H1 (cell line): ENCODE results near the gene RTTN. TPM values are rescaled to one million over a fixed set of nuclear protein-coding genes. Genes with fewer than 3 reads are reported as not detected.

Experiments used
- CTCF ChIA-PET: fragments of 300-600 bp; sonication (Branson Sonifier 250); formaldehyde crosslinking; loops from one replicate; lab custom pipeline; 2021; ENCODE audit not compliant: partially characterized antibody; lab: Charles Lee
- POLR2A ChIA-PET: fragments of 300-600 bp; sonication (Branson Sonifier 250); formaldehyde crosslinking; loops from one replicate; lab custom pipeline; 2021; ENCODE audit warnings: inconsistent platforms; ENCODE audit not compliant: partially characterized antibody; lab: Charles Lee
- DNase-seq, 2 experiments: peaks; one replicate each; pipeline versions ENCODE4 v3.0.0 to v3.0.0-alpha.2; 2010 to 2022; ENCODE audit warnings: low spot score in 2 of 2, low read depth in 1 of 2, mixed read lengths in 1 of 2
- FAIRE-seq: peaks from 2 replicates; lab custom pipeline; 2011; peaks lifted over from hg19 to GRCh38; lab: Jason Lieb, UNC
- H2AFZ ChIP-seq: 2 replicates; pipeline ENCODE4 v1.8.1; 2012; ENCODE audit warnings: low read length, inconsistent platforms
- H2AK5ac ChIP-seq: 2 replicates; pipeline ENCODE4 v1.6.1; 2013; ENCODE audit warnings: low read depth, low read length
- H2BK120ac ChIP-seq: replicated peaks from 2 replicates; pipeline ENCODE3; 2013; ENCODE audit warnings: low read depth, low read length, inconsistent platforms
- H2BK12ac ChIP-seq: 2 replicates; pipeline ENCODE4 v1.6.1; 2013; ENCODE audit warnings: low read depth, low read length
- H2BK15ac ChIP-seq: 2 replicates; pipeline ENCODE4 v1.6.1; 2013; ENCODE audit warnings: low read length
- H2BK20ac ChIP-seq: 2 replicates; pipeline ENCODE4 v1.6.1; 2013; ENCODE audit warnings: low read length
- H2BK5ac ChIP-seq: 2 replicates; pipeline ENCODE4 v1.6.1; 2013; ENCODE audit warnings: low read depth, low read length
- H3K14ac ChIP-seq: 2 replicates; pipeline ENCODE4 v1.6.1; 2013; ENCODE audit warnings: inconsistent platforms; ENCODE audit not compliant: insufficient read length
- H3K18ac ChIP-seq: 2 replicates; pipeline ENCODE4 v1.6.1; 2013; ENCODE audit warnings: low read length; ENCODE audit errors: extremely low read depth
- H3K23ac ChIP-seq: 2 replicates; pipeline ENCODE4 v1.6.1; 2013; ENCODE audit warnings: inconsistent platforms; ENCODE audit not compliant: insufficient read length
- H3K23me2 ChIP-seq: 2 replicates; pipeline ENCODE4 v1.6.1; 2013; ENCODE audit warnings: low read depth, low read length
- H3K27ac ChIP-seq: 2 replicates; pipeline ENCODE4 v1.6.1; 2011; ENCODE audit warnings: low read depth, low read length, inconsistent platforms
- H3K27me3 ChIP-seq, 4 experiments: replicated peaks in 1 of 4; 1 replicate in 1 of 4; 2 replicates in 3 of 4; pipeline versions ENCODE4 v1.6.1 to v1.8.1; 2011 to 2013; ENCODE audit warnings: low read length in 3 of 4, mild to moderate bottlenecking in 3 of 4, inconsistent platforms in 2 of 4, mixed read lengths in 2 of 4, moderate library complexity in 1 of 4; ENCODE audit not compliant: control insufficient read depth in 3 of 4, insufficient read depth in 3 of 4; ENCODE audit errors: extremely low read depth in 1 of 4
- H3K36me3 ChIP-seq, 4 experiments: 2 replicates each; pipeline versions ENCODE4 v1.6.1 to v1.8.1; 2011 to 2013; ENCODE audit warnings: mild to moderate bottlenecking in 4 of 4, low read length in 3 of 4, moderate library complexity in 2 of 4, control low read depth in 1 of 4, inconsistent platforms in 1 of 4; ENCODE audit not compliant: insufficient read depth in 4 of 4, control insufficient read depth in 2 of 4
- H3K4ac ChIP-seq: replicated peaks from 2 replicates; pipeline ENCODE3; 2013; ENCODE audit warnings: low read length, low read depth, mixed read lengths, inconsistent platforms; ENCODE audit not compliant: insufficient read length
- H3K4me1 ChIP-seq, 4 experiments: replicated peaks in 1 of 4; 1 replicate in 1 of 4; 2 replicates in 3 of 4; pipeline versions ENCODE4 v1.6.1 to v1.8.1; 2011 to 2013; ENCODE audit warnings: low read length in 3 of 4, inconsistent platforms in 2 of 4, mixed read lengths in 1 of 4; ENCODE audit not compliant: insufficient read depth in 4 of 4, control insufficient read depth in 3 of 4
- H3K4me2 ChIP-seq, 2 experiments: 2 replicates each; pipeline versions ENCODE4 v1.6.1 to v1.8.1; 2011 to 2013; ENCODE audit warnings: low read depth in 2 of 2, low read length in 2 of 2, control low read depth in 1 of 2, inconsistent platforms in 1 of 2, mild to moderate bottlenecking in 1 of 2; ENCODE audit not compliant: insufficient read depth in 1 of 2
- H3K4me3 ChIP-seq, 4 experiments: fragments of 200-600, 300-600 bp in 1 of 4; sonication (generic), shearing (Covaris generic), sonication (Bioruptor Twin) in 1 of 4; 2 replicates each; pipeline versions ENCODE4 v1.5.1 to v1.8.1; 2011 to 2016; ENCODE audit warnings: low read length in 4 of 4, low read depth in 3 of 4, control low read depth in 2 of 4, inconsistent platforms in 2 of 4, mild to moderate bottlenecking in 2 of 4, mixed read lengths in 1 of 4, moderate library complexity in 1 of 4; ENCODE audit not compliant: insufficient read depth in 2 of 4; ENCODE audit errors: extremely low read depth in 1 of 4
- H3K56ac ChIP-seq: replicated peaks from 2 replicates; pipeline ENCODE3; 2013; ENCODE audit warnings: low read depth, mild to moderate bottlenecking, mixed read lengths, low read length, inconsistent platforms; ENCODE audit not compliant: insufficient read length
- H3K79me1 ChIP-seq: 2 replicates; pipeline ENCODE4 v1.6.1; 2013; ENCODE audit warnings: low read depth, low read length, control low read depth
- H3K79me2 ChIP-seq, 2 experiments: 2 replicates each; pipeline versions ENCODE4 v1.6.1 to v1.8.1; 2012 to 2013; ENCODE audit warnings: low read length in 2 of 2, mild to moderate bottlenecking in 2 of 2, inconsistent platforms in 1 of 2; ENCODE audit not compliant: insufficient read depth in 2 of 2, control insufficient read depth in 1 of 2
- H3K9ac ChIP-seq, 4 experiments: replicated peaks in 1 of 4; 1 replicate in 1 of 4; 2 replicates in 3 of 4; pipeline versions ENCODE4 v1.6.1 to v1.8.1; 2011 to 2013; ENCODE audit warnings: low read depth in 3 of 4, low read length in 3 of 4, control low read depth in 2 of 4, mild to moderate bottlenecking in 2 of 4, moderate library complexity in 2 of 4, inconsistent platforms in 1 of 4; ENCODE audit errors: extremely low read depth in 1 of 4
- H3K9me3 ChIP-seq, 2 experiments: 2 replicates each; pipeline versions ENCODE4 v1.6.1 to v1.8.1; 2012 to 2013; ENCODE audit warnings: mild to moderate bottlenecking in 2 of 2, moderate library complexity in 2 of 2, control low read depth in 1 of 2, inconsistent platforms in 1 of 2, low read depth in 1 of 2, low read length in 1 of 2, mixed read lengths in 1 of 2; ENCODE audit not compliant: insufficient read depth in 2 of 2
- H4K20me1 ChIP-seq, 2 experiments: replicated peaks in 1 of 2; 2 replicates each; pipeline versions ENCODE3 to v1.8.1; 2011 to 2013; ENCODE audit warnings: inconsistent platforms in 2 of 2, low read length in 2 of 2, mild to moderate bottlenecking in 1 of 2; ENCODE audit not compliant: insufficient read depth in 2 of 2, control insufficient read depth in 1 of 2
- H4K5ac ChIP-seq: 2 replicates; pipeline ENCODE4 v1.6.1; 2013; ENCODE audit warnings: low read length, low read depth, mixed read lengths, inconsistent platforms; ENCODE audit not compliant: insufficient read length
- H4K8ac ChIP-seq: 2 replicates; pipeline ENCODE4 v1.8.0; 2013; ENCODE audit warnings: mild to moderate bottlenecking, moderate library complexity, low read length, inconsistent platforms; ENCODE audit not compliant: insufficient read depth; ENCODE audit errors: extremely low read depth
- H4K91ac ChIP-seq: replicated peaks from 2 replicates; pipeline ENCODE3; 2013; ENCODE audit warnings: low read length, mixed read lengths, inconsistent platforms; ENCODE audit not compliant: insufficient read length
- BACH1 ChIP-seq: IDR thresholded peaks from 2 replicates; pipeline ENCODE4 v1.6.1; 2012; ENCODE audit warnings: low read length, improper control_type of control experiment
- BRCA1 ChIP-seq: IDR thresholded peaks from 2 replicates; pipeline ENCODE4 v1.6.1; 2012; ENCODE audit warnings: low read depth, low read length, improper control_type of control experiment
- CBX5 ChIP-seq: fragments of 300-800, 300-1000 bp; sonication (generic); IDR thresholded peaks from 2 replicates; pipeline ENCODE4 v1.7.1; 2016; ENCODE audit warnings: antibody characterized with exemption, low read length, low read depth
- SAP30 ChIP-seq: fragments of 300-600 bp; sonication (generic); IDR thresholded peaks from 2 replicates; pipeline ENCODE4 v1.7.1; 2012; ENCODE audit warnings: low read length, moderate library complexity, mild to moderate bottlenecking, inconsistent platforms; ENCODE audit not compliant: insufficient read depth, insufficient replicate concordance
- SP1 ChIP-seq: IDR thresholded peaks from 2 replicates; pipeline ENCODE4 v1.6.1; 2011; ENCODE audit warnings: low read depth, low read length
- WGBS, 2 experiments: shearing (Covaris generic) in 1 of 2; methylation state at CpG; one replicate each; pipeline versions ENCODE4 v1.1.6 to v1.1.7; 2013 to 2015; ENCODE audit warnings: low lambda C conversion rate in 2 of 2, mixed read lengths in 2 of 2, inconsistent platforms in 1 of 2, low coverage in 1 of 2, missing lambda C conversion rate in 1 of 2; ENCODE audit not compliant: insufficient replicate concordance in 2 of 2, insufficient coverage in 1 of 2, insufficient read length in 1 of 2; ENCODE audit errors: extremely low coverage in 1 of 2, missing lambda C conversion rate in 1 of 2; 5-methylcytosine and 5-hydroxymethylcytosine counted together
- polyA plus RNA-seq, 7 experiments: library from polyadenylated mRNA; depleted of rRNA in 3 of 7; stranded (reverse) in 5 of 7; unstranded in 2 of 7; fragments of >200 nt in 5 of 7; fragments of 200-250 nt in 2 of 7; gene quantifications; 1 replicate in 5 of 7; 2 replicates in 1 of 7; 4 replicates in 1 of 7; pipeline versions ENCODE4 v1.2.1 to v1.2.3, GENCODE V29; 2011 to 2013; ENCODE audit warnings: missing spikeins in 2 of 7, mixed read lengths in 2 of 7
- total RNA-seq: library from RNA; stranded (reverse); fragmentation: NEBNext Ultra II Directional; extraction: Animal tissue kit (Norgen Biotek cat#: 25700); gene quantifications from 2 replicates; pipeline ENCODE4 v1.2.1, GENCODE V29; 2021

The RTTN gene
- total and polyA plus RNA-seq, 2 of the 8 experiments (the other 6 are each of a cell fraction or from before 2014, with no cell fraction given), result 9.1 to 21.4 TPM

- H2BK12ac ChIP-seq, result no peak overlapping the region
- no peak overlapping the region for H2BK20ac ChIP-seq
- H3K79me2 ChIP-seq, result no peaks in the 10 kb centered on the region
- H3K9ac ChIP-seq, result no peak overlapping the region
- POLR2A ChIA-PET, result no interaction called here
- H3K23ac ChIP-seq, result no peak overlapping the region
- no peaks in the 10 kb centered on the region for H3K23me2 ChIP-seq
- H3K79me1 ChIP-seq, result no peaks in the 10 kb centered on the region
- DNase-seq (no peak), FAIRE-seq (no peak)
- H4K5ac ChIP-seq, result no peak overlapping the region
- no peak overlapping the region for H4K91ac ChIP-seq
- no peak overlapping the region for H3K27ac ChIP-seq
- H3K4ac ChIP-seq, result no peak overlapping the region
- H2BK120ac ChIP-seq, result no peak overlapping the region
- no peak overlapping the region for H3K56ac ChIP-seq
- no peaks in the 10 kb centered on the region for H4K20me1 ChIP-seq
- no peaks in the 10 kb centered on the region for H3K9me3 ChIP-seq
- no peak overlapping the region for H2AK5ac ChIP-seq
- no peak overlapping the region for H2AFZ ChIP-seq
- H3K4me1 ChIP-seq, result peaks cover 0 to 3% (median 0%) of the 10 kb centered on the region in 4 experiments; a peak in 1 of 7 replicates
- no peak overlapping the region for H2BK5ac ChIP-seq
- H3K4me3 ChIP-seq, result no peak overlapping the region
- H3K14ac ChIP-seq, result no peak overlapping the region
- H4K8ac ChIP-seq, result no peak overlapping the region
- no peak overlapping the region for H3K4me2 ChIP-seq
- no peak overlapping the region for H2BK15ac ChIP-seq
- no peaks in the 10 kb centered on the region for H3K27me3 ChIP-seq
- WGBS, 2 experiments, result 68% methylated on average over 4 of the region's 4 CpGs; no CpG with 5 or more reads in 1 of the 2 experiments
- H3K18ac ChIP-seq, result no peak overlapping the region
- CTCF ChIA-PET, result interaction anchor here (1.2 kb wide), 1 partner anchor 46 kb away, joined by 4 read pairs; no protein-coding TSS in a partner anchor
- no peaks in the 10 kb centered on the region for H3K36me3 ChIP-seq
- TF ChIP-seq CBX5, result no peak
- TF ChIP-seq BACH1, result no peak
- TF ChIP-seq SAP30, result no peak
- no peak for TF ChIP-seq BRCA1
- no peak for TF ChIP-seq SP1
- TF ChIP-seq, all 59 proteins: peak for 0
Observed at GRCh38 chr18:70044632-70045031, 160.9 kb downstream of the RTTN start.
